ENCODE data around the gene SLC33A1.

GRCh38 chr3:155778462-155778861 lies 75.8 kb downstream of the SLC33A1 start:
- TF ChIP-seq CTCF (conservative IDR thresholded peaks at IDR 0.05): no peak
- no peak for TF ChIP-seq EZH2 (IDR thresholded peaks at IDR 0.05; ENCODE audit: low read depth)

All from PC-9 (cell line).